C4-2B (cell line): ENCODE results near the gene CSMD2.

Source experiments
- H3K27ac ChIP-seq: fragments of 450-650 bp; 2 replicates; pipeline ENCODE4 v1.5.1; 2017
- ZFX ChIP-seq: fragments of 450-650 bp; IDR thresholded peaks from 2 replicates; pipeline ENCODE4 v1.6.1; 2017
- TF ChIP-seq, protein P1 (sequence below): fragments of 450-650 bp; conservative IDR thresholded peaks from 2 replicates; pipeline ENCODE4 v1.5.1; 2017; ENCODE audit warnings: mild to moderate bottlenecking

CSMD2 gene

DNA sequence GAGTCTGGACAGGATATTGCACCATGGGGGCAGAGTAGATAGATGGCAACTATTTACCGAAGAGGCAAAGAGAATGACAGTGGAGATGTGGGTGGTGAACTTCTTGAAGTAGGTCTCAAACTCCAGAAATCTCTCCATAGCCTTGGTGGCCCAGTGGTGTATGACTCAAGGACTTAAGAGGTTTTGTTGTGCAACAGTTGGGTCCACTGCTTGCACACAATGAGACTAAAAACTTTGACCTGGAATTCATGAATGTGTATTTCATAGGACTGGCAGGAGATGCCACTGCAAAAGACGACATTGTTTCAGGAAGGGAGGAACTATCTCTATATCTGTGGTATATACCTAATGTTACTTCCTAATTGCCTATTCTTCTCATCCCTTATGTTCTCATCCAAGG is 616.7 kb downstream of the CSMD2 start:
- TF ChIP-seq, protein P1, sequence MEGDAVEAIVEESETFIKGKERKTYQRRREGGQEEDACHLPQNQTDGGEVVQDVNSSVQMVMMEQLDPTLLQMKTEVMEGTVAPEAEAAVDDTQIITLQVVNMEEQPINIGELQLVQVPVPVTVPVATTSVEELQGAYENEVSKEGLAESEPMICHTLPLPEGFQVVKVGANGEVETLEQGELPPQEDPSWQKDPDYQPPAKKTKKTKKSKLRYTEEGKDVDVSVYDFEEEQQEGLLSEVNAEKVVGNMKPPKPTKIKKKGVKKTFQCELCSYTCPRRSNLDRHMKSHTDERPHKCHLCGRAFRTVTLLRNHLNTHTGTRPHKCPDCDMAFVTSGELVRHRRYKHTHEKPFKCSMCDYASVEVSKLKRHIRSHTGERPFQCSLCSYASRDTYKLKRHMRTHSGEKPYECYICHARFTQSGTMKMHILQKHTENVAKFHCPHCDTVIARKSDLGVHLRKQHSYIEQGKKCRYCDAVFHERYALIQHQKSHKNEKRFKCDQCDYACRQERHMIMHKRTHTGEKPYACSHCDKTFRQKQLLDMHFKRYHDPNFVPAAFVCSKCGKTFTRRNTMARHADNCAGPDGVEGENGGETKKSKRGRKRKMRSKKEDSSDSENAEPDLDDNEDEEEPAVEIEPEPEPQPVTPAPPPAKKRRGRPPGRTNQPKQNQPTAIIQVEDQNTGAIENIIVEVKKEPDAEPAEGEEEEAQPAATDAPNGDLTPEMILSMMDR, result no peak
- no peak for TF ChIP-seq ZFX
- H3K27ac ChIP-seq, result no peak overlapping the region; the same call in 1 of the 2 replicates

DNA sequence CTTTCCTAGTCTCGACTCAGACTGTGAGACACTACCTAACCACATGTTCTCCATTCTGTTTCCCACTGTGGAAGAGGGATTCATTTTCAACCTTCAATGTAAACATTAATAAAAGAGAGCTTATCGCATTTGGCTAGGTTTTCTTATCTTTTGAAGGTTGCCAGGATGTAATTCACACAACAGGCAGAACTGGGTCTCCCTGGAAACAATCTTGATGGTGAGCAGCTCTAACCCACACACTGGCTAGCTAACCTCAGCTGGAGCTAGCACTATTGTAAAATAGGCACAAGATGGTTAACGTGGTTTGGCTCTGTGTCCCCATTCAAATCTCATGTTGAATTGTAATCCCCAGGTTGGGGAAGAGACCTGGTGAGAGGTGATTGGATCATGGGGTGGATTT is 617.5 kb downstream of the CSMD2 start:
- TF ChIP-seq, protein P1, result no peak
- no peak for TF ChIP-seq ZFX
- H3K27ac ChIP-seq, result no peak overlapping the region; the same call in 1 of the 2 replicates

GRCh38 chr1:33541966-33542365 is 623.1 kb downstream of the CSMD2 start:
- no peak overlapping the region for H3K27ac ChIP-seq
- TF ChIP-seq, protein P1, result no peak
- no peak for TF ChIP-seq ZFX

GRCh38 chr1:33537885-33538284 is 627.1 kb downstream of the CSMD2 start:
- TF ChIP-seq, protein P1, result no peak
- TF ChIP-seq ZFX, result no peak
- no peak overlapping the region for H3K27ac ChIP-seq

- no peak for TF ChIP-seq ZFX
- TF ChIP-seq, protein P1, result no peak
- no peak overlapping the region for H3K27ac ChIP-seq
Measured at GRCh38 chr1:33535334-33535733, 629.7 kb downstream of the CSMD2 start.

DNA sequence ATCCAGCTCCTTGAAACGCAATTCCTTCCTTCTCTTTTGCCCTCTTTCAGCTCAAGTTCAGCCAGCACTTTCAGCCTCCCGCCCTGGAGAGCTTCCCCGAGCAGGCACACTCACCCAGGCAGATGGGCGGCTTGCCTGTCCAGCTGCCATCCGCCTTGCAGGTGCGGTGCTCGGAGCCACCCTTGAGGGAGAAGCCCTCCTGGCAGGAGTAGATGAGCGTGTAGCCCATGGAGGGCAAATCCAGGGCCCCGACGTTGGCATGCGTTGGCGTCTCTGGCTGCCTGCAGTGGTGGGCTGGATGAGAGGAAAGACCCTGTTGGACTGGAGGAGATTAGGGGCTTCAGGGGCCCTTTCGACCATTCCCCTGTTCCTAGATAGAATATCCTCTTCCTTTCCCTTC is 632.1 kb downstream of the CSMD2 start:
- no peak for TF ChIP-seq ZFX
- TF ChIP-seq, protein P1, result no peak
- H3K27ac ChIP-seq, result no peak overlapping the region

DNA sequence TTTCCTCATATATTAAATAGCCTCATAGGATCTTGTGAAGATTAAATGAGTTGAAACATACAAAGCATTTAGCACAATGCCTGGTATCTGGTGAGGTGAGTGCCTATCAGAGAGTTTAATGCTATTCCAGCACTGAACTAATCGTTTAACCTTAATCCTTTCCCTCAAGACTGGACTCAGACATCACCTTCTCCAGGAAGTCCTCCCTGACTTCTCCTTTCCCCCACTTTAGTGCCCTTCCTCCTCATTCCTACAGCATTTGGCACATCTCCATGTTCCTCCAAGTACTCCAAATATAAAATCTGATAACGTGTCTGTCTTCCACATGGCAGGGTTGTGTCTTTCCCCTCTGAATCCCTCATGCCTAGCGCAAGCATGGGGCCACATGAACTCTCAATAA is 632.8 kb downstream of the CSMD2 start:
- TF ChIP-seq, protein P1, result no peak
- TF ChIP-seq ZFX, result no peak
- H3K27ac ChIP-seq, result no peak overlapping the region
